A549 (cell line): Measurements from ENCODE around the gene PLET1. TPM values are rescaled to one million over a fixed set of nuclear protein-coding genes. Genes with fewer than 3 reads are reported as not detected.

ENCODE experiments used
- ATAC-seq, 2 experiments: fragments of 200-7000 bp in 1 of 2; fragments of >200 bp in 1 of 2; cut with Nextera tagmentation in 1 of 2; cut with Tn5 transposase in 1 of 2; 3 replicates each; pipeline versions ENCODE4 v1.8.0 to v1.9.1; 2018 to 2020; ENCODE audit warnings: mild to moderate bottlenecking in 1 of 2, moderate library complexity in 1 of 2
- CTCF ChIA-PET: fragments of 300-600 bp; sonication (Branson Sonifier 250); formaldehyde crosslinking; extraction: SDS; loops from one replicate; lab custom pipeline; 2021; ENCODE audit warnings: antibody characterized with exemption, inconsistent platforms; lab: Yijun Ruan, JAX
- POLR2A ChIA-PET: fragments of 350-600 bp; formaldehyde crosslinking; extraction: SDS; loops from one replicate; lab custom pipeline; 2021; ENCODE audit warnings: antibody characterized with exemption, inconsistent platforms; lab: Yijun Ruan, JAX
- DNase-seq, 2 experiments: peaks; one replicate each; pipeline versions ENCODE4 v3.0.0 to v3.0.0-alpha.2; 2011 to 2016; ENCODE audit warnings: low read depth in 1 of 2, low spot score in 1 of 2
- FAIRE-seq: peaks from 2 replicates; lab custom pipeline; 2011; peaks lifted over from hg19 to GRCh38; lab: Jason Lieb, UNC
- H3K27ac ChIP-seq, 2 experiments: fragments of >200 bp; sonication (Bioruptor Twin); formaldehyde crosslinking; 3 replicates each; pipeline ENCODE4 v1.5.1; 2016 to 2017
- H3K4me1 ChIP-seq: fragments of >200 bp; sonication (Bioruptor Twin); formaldehyde crosslinking; 3 replicates; pipeline ENCODE4 v1.6.1; 2016
- H3K4me2 ChIP-seq: fragments of >200 bp; sonication (Bioruptor Twin); formaldehyde crosslinking; 3 replicates; pipeline ENCODE4 v1.6.1; 2016
- H3K4me3 ChIP-seq: fragments of >200 bp; sonication (Bioruptor Twin); formaldehyde crosslinking; 3 replicates; pipeline ENCODE4 v1.5.1; 2016
- H3K9me3 ChIP-seq: fragments of >200 bp; sonication (Bioruptor Twin); formaldehyde crosslinking; 3 replicates; pipeline ENCODE4 v1.6.1; 2016
- BCL3 ChIP-seq: fragments of >200 bp; sonication (Bioruptor Twin); formaldehyde crosslinking; IDR thresholded peaks from 3 replicates; pipeline ENCODE4 v1.6.1; 2016
- BHLHE40 ChIP-seq: IDR thresholded peaks from 2 replicates; pipeline ENCODE4 v1.6.1; 2012; ENCODE audit warnings: low read depth, low read length, inconsistent platforms
- CBX2 ChIP-seq: fragments of 200-600 bp; sonication (generic); IDR thresholded peaks from 2 replicates; pipeline ENCODE4 v1.6.1; 2016; ENCODE audit warnings: low read depth, mild to moderate bottlenecking, borderline replicate concordance
- CHD2 ChIP-seq: fragments of 150-350 bp; IDR thresholded peaks from 2 replicates; pipeline ENCODE4 v1.6.1; 2014; ENCODE audit warnings: low read length; ENCODE audit not compliant: partially characterized antibody
- CTCF ChIP-seq: fragments of >200 bp; sonication (Bioruptor Twin); formaldehyde crosslinking; IDR thresholded peaks from 3 replicates; pipeline ENCODE4 v1.5.1; 2016
- E2F6 ChIP-seq: IDR thresholded peaks from 2 replicates; pipeline ENCODE4 v1.6.1; 2012; ENCODE audit warnings: low read depth, borderline replicate concordance
- EP300 ChIP-seq, 2 experiments: fragments of >200 bp; sonication (Bioruptor Twin); formaldehyde crosslinking; IDR thresholded peaks; 2 replicates in 1 of 2; 3 replicates in 1 of 2; pipeline ENCODE4 v1.6.1; 2016 to 2017
- GATA3 ChIP-seq: IDR thresholded peaks from 2 replicates; pipeline ENCODE4 v1.6.1; 2012; ENCODE audit warnings: borderline replicate concordance
- HES2 ChIP-seq: fragments of >200 bp; sonication (Bioruptor Twin); formaldehyde crosslinking; IDR thresholded peaks from 2 replicates; pipeline ENCODE4 v1.6.1; 2016
- HOXA7 ChIP-seq: fragments of 250-450 bp; sonication (Bioruptor Pico); IDR thresholded peaks from 2 replicates; pipeline ENCODE4 v1.5.0; 2020; ENCODE audit warnings: mild to moderate bottlenecking, moderate library complexity
- HOXB13 ChIP-seq: fragments of 250-450 bp; sonication (Bioruptor Pico); IDR thresholded peaks from 2 replicates; pipeline ENCODE4 v1.5.0; 2020; ENCODE audit warnings: low read depth, mild to moderate bottlenecking, moderate library complexity
- HOXB5 ChIP-seq: fragments of 250-450 bp; sonication (Bioruptor Pico); IDR thresholded peaks from 2 replicates; pipeline ENCODE4 v1.5.0; 2020; ENCODE audit warnings: mild to moderate bottlenecking, moderate library complexity
- JUN ChIP-seq, 2 experiments: fragments of >200 bp; sonication (Bioruptor Twin); formaldehyde crosslinking; IDR thresholded peaks; 2 replicates in 1 of 2; 3 replicates in 1 of 2; pipeline ENCODE4 v1.6.1; 2016 to 2017
- KDM5A ChIP-seq: fragments of 200-600 bp; sonication (generic); IDR thresholded peaks from 2 replicates; pipeline ENCODE4 v1.6.1; 2016; ENCODE audit warnings: antibody characterized with exemption, mild to moderate bottlenecking
- MAZ ChIP-seq: fragments of 150-350 bp; IDR thresholded peaks from 2 replicates; pipeline ENCODE4 v1.6.1; 2014; ENCODE audit warnings: antibody characterized with exemption, low read depth, low read length, borderline replicate concordance
- MYC ChIP-seq: IDR thresholded peaks from 2 replicates; pipeline ENCODE4 v1.6.1; 2012; ENCODE audit warnings: mild to moderate bottlenecking, inconsistent platforms, low read length, improper control_type of control experiment, borderline replicate concordance
- NFE2L2 ChIP-seq: fragments of 150-350 bp; conservative IDR thresholded peaks from 2 replicates; pipeline ENCODE4 v1.6.1; 2014; ENCODE audit warnings: low read length
- PBX3 ChIP-seq: IDR thresholded peaks from 2 replicates; pipeline ENCODE4 v1.6.1; 2012
- POLR2A ChIP-seq: IDR thresholded peaks from 2 replicates; pipeline ENCODE4 v1.6.1; 2012; ENCODE audit warnings: mild to moderate bottlenecking, low read length
- POLR2AphosphoS2 ChIP-seq: conservative IDR thresholded peaks from 2 replicates; pipeline ENCODE4 v1.6.1; 2012; ENCODE audit warnings: low read length, improper control_type of control experiment, inconsistent platforms
- RCOR1 ChIP-seq: fragments of 150-350 bp; IDR thresholded peaks from 2 replicates; pipeline ENCODE4 v1.6.1; 2014; ENCODE audit warnings: antibody characterized with exemption, low read length, low read depth
- SREBF2 ChIP-seq: fragments of 450-650 bp; IDR thresholded peaks from 2 replicates; pipeline ENCODE4 v1.6.1; 2014; ENCODE audit warnings: mild to moderate bottlenecking, moderate library complexity
- TFCP2L1 ChIP-seq: fragments of 250-450 bp; sonication (Bioruptor Pico); IDR thresholded peaks from 2 replicates; pipeline ENCODE4 v1.5.0; 2021; ENCODE audit warnings: mild to moderate bottlenecking
- USF2 ChIP-seq: fragments of 450-650 bp; IDR thresholded peaks from 2 replicates; pipeline ENCODE4 v1.6.1; 2014; ENCODE audit warnings: antibody characterized with exemption
- ZNF302 ChIP-seq: fragments of 250-450 bp; sonication (Bioruptor Pico); IDR thresholded peaks from 2 replicates; pipeline ENCODE4 v1.9.0; 2021; ENCODE audit warnings: inconsistent platforms, mild to moderate bottlenecking, moderate library complexity
- WGBS: methylation state at CpG from one replicate; pipeline ENCODE4 v1.1.6; 2017; ENCODE audit errors: missing lambda C conversion rate; 5-methylcytosine and 5-hydroxymethylcytosine counted together
- polyA plus RNA-seq, 4 experiments: library from polyadenylated mRNA; depleted of rRNA in 3 of 4; stranded (reverse); fragments of >200 nt; fragmentation: RNase III in 1 of 4; extraction: RNeasy Plus Mini Kit Qiagen cat#74134 plus additional on column Dnase treatment in 1 of 4; gene quantifications; 2 replicates in 3 of 4; 3 replicates in 1 of 4; pipeline ENCODE4 v1.2.3, GENCODE V29; 2011 to 2017

The PLET1 gene
- polyA plus RNA-seq, 2 of the 4 experiments (the other 2 are of a cell fraction): not detected

GRCh38 chr11:112226062-112226830 is 34.4 kb downstream of the PLET1 start, which contains the start of gene PTS (continued):
- TF ChIP-seq USF2 (no peak), POLR2AphosphoS2 (no peak), CHD2 (no peak), JUN (IDR thresholded peaks at IDR 0.05) (peak in 1 of 2 experiments; percentile 87; a peak in 3 of 5 replicates), HOXB5 (no peak), CBX2 (no peak)

GRCh38 chr11:112225753-112226061 is 35.0 kb downstream of the PLET1 start:
- ChIA-PET CTCF (interaction anchor here (0.7 to 14.6 kb wide), 2 partner anchors 56 to 121 kb away, joined by 3 to 247 read pairs; no protein-coding TSS in a partner anchor), POLR2A (interaction anchor here (0.6 kb wide), 1 partner anchor 24 kb away, joined by 3 read pairs; no protein-coding TSS in a partner anchor)
- H3K27ac ChIP-seq: peak overlapping the region; percentile 99 to 100
- 14% methylated on average over 8 of the region's 8 CpGs for WGBS
- peak overlapping the region; percentile 80 for H3K4me3 ChIP-seq
- H3K4me2 ChIP-seq: peak overlapping the region; percentile 91
- no peaks in the 10 kb centered on the region for H3K9me3 ChIP-seq
- ATAC-seq (no peak), DNase-seq (no peak), FAIRE-seq (no peak)
- TF ChIP-seq MAZ (no peak), HOXA7 (CRISPR knock-in tag) (no peak), NFE2L2 (no peak), HOXB13 (CRISPR knock-in tag) (no peak), TFCP2L1 (CRISPR knock-in tag) (no peak), GATA3 (no peak), ZNF302 (CRISPR knock-in tag) (no peak), POLR2A (no peak), PBX3 (no peak), CTCF (no peak), SREBF2 (no peak), E2F6 (no peak), EP300 (IDR thresholded peaks at IDR 0.05) (no peak), MYC (no peak), POLR2AphosphoS2 (no peak), RCOR1 (no peak), BHLHE40 (no peak), BCL3 (no peak), HES2 (no peak), KDM5A (no peak)
- peaks cover 16% of the 10 kb centered on the region for H3K4me1 ChIP-seq
